Right lobe of liver (tissue), 6 donors: Measurements from ENCODE around the gene IL20RA. TPM values are rescaled to one million over a fixed set of nuclear protein-coding genes. Genes with fewer than 3 reads are reported as not detected.
"Not testable (repeated sequence)": the region's sequence is repeated elsewhere in the genome, so short reads cannot be mapped to it uniquely, and the experiment has no call there.

Source experiments
- ATAC-seq, 4 donors: fragments of 200-7000 bp; cut with Tn5 transposase; one replicate each; pipeline ENCODE4 v1.9.1; 2020; ENCODE audit warnings: mild to moderate bottlenecking in 4 of 4, moderate library complexity in 4 of 4
- DNase-seq, 3 donors: peaks; one replicate each; pipeline ENCODE4 v3.0.0-alpha.2; 2020
- H3K27ac ChIP-seq, 3 donors: fragments of 200-600 bp; one replicate each; pipeline ENCODE4 v1.8.0; 2022
- H3K27me3 ChIP-seq, 2 donors: fragments of 200-600 bp; one replicate each; pipeline ENCODE4 v1.8.0; 2022
- H3K36me3 ChIP-seq, 4 donors: fragments of 200-600 bp; sonication (generic) in 1 of 4; one replicate each; pipeline versions ENCODE4 v1.5.1 to v1.8.0; 2017 to 2022; ENCODE audit warnings: control low read depth in 1 of 4
- H3K4me1 ChIP-seq, 4 donors: fragments of 200-600 bp; sonication (generic) in 1 of 4; one replicate each; pipeline versions ENCODE4 v1.5.1 to v1.8.0; 2017 to 2022; ENCODE audit warnings: control low read depth in 1 of 4
- H3K4me3 ChIP-seq, 3 donors: fragments of 200-600 bp; one replicate each; pipeline ENCODE4 v1.8.0; 2022
- H3K9me3 ChIP-seq, 4 donors: fragments of 200-600 bp; sonication (generic) in 1 of 4; one replicate each; pipeline versions ENCODE4 v1.5.1 to v1.8.0; 2017 to 2022; ENCODE audit warnings: control low read depth in 1 of 4
- CTCF ChIP-seq, 4 donors: fragments of 200-600 bp in 3 of 4; fragments of 450-650 bp in 1 of 4; IDR thresholded peaks; one replicate each; pipeline versions ENCODE4 v1.5.1 to v1.8.0; 2016 to 2022; ENCODE audit warnings: antibody characterized with exemption in 4 of 4, mild to moderate bottlenecking in 2 of 4
- POLR2A ChIP-seq: fragments of 450-650 bp; IDR thresholded peaks from one replicate; pipeline ENCODE4 v1.6.1; 2017; ENCODE audit warnings: antibody characterized with exemption, mild to moderate bottlenecking
- WGBS: methylation state at CpG from one replicate; pipeline ENCODE4 v1.1.6; 2018; ENCODE audit warnings: low coverage, low lambda C conversion rate; ENCODE audit not compliant: insufficient coverage; ENCODE audit errors: missing lambda C conversion rate; 5-methylcytosine and 5-hydroxymethylcytosine counted together
- intact Hi-C, 2 donors: fragments of 100-400 bp; cut with DNase I; formaldehyde crosslinking; loops; one replicate each; pipeline versions ENCODE4 v1.11.2 to v1.14.1; 2022
- total RNA-seq, 6 experiments: library from RNA; depleted of rRNA in 2 of 6; stranded (reverse); fragments of >200 nt in 2 of 6; fragmentation: NEBNext Ultra II Directional in 3 of 6; extraction: Animal tissue kit (Norgen Biotek cat#: 25700) in 3 of 6; gene quantifications; one replicate each; pipeline versions ENCODE4 v1.1.0 to v1.2.4, GENCODE V29; 2016 to 2023
- donor health status: DM: no; HTN: yes; CAD: no.
- donor health status: DM: no; HTN: no; CAD: no.
- donor health status: DM: no; HTN: no; CAD: no.
- donor health status: DM: no; HTN: yes; CAD: no.
- donor health status: DM: no; HTN: yes; CAD: no.

IL20RA gene
- total RNA-seq, 6 experiments from 2014 or later: 0.06 to 0.70 (median 0.12) TPM

DNA sequence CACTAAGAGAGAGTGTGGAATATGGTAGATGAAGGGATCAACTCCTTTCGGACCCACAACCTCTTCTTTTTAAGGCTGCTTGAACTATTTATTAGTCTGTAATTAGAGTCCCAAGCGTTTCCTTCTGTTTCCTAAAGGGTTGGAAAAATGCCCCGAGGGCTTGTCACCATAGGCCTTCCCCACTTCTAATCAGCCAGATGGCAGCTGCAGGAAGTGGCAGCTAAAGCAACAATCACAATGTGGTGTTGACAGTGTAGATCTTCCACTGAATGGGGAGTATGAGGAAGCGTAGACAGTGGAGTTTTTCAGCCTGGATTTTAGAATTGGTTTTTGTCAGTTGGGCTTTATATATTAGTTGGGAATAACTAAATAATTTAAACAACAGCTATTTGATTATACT is 82.1 kb downstream of the IL20RA start:
- DNase-seq (no peak), ATAC-seq (no peak)
- H3K9me3 ChIP-seq: no peaks in the 10 kb centered on the region
- H3K4me3 ChIP-seq: no peak overlapping the region
- no peaks in the 10 kb centered on the region for H3K27me3 ChIP-seq
- no peaks in the 10 kb centered on the region for H3K36me3 ChIP-seq
- TF ChIP-seq POLR2A (no peak), CTCF (IDR thresholded peaks at IDR 0.05) (no peak)
- intact Hi-C loops: no loop called here
- no peak overlapping the region for H3K27ac ChIP-seq
- 45% methylated on average over 4 of the region's 4 CpGs for WGBS
- H3K4me1 ChIP-seq: peaks cover 0 to 4% (median 0%) of the 10 kb centered on the region in 4 donors

DNA sequence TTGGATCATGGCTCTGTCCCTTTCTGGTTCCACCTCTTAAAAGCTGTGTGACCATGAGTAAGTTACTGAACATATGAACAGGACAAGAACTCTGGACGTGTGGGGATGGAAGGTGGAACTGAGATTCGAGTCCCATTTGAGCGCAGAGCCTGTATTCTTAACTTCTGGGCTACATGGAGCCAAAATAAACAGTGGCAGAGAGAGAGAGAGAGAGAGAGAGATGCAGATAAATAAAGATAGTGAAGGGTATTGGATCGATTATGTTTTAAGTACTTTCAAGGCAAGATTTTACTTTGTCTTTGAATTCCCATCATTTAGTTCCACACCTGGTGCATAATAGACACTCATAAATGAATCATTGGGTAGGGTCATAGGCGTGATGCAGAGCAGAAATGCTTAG is 82.9 kb downstream of the IL20RA start:
- no peak for ATAC-seq
- H3K4me3 ChIP-seq: no peak overlapping the region
- no peaks in the 10 kb centered on the region for H3K27me3 ChIP-seq
- peaks cover 0 to 4% (median 0%) of the 10 kb centered on the region in 4 donors for H3K4me1 ChIP-seq
- H3K9me3 ChIP-seq: no peaks in the 10 kb centered on the region
- H3K36me3 ChIP-seq: no peaks in the 10 kb centered on the region
- TF ChIP-seq POLR2A: no peak
- TF ChIP-seq CTCF (IDR thresholded peaks at IDR 0.05): no peak
- intact Hi-C loops: no loop called here
- WGBS: 50% methylated on average over 5 of the region's 5 CpGs
- no peak overlapping the region for H3K27ac ChIP-seq
- no peak for DNase-seq

DNA sequence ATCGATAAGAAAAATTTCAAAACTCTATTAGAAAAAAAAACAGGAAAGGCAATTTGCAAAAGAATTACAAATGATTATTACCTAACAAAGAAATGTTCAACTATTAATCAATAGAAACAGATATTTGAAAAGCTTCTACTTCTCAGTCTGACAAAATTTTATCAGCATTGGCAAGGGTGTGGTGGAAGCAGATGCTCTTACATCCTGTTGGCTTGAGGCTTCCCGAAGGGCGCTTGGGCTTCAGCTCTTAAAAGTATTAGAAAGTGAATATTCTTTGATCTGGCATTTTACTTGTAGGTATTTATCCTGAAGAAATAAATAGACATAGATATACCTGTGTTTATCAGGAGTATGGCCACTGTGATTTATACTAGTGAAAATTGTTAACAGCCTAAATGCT is 84.0 kb downstream of the IL20RA start:
- 72% methylated on average over 3 of the region's 3 CpGs for WGBS
- no peak overlapping the region for H3K4me3 ChIP-seq

DNA sequence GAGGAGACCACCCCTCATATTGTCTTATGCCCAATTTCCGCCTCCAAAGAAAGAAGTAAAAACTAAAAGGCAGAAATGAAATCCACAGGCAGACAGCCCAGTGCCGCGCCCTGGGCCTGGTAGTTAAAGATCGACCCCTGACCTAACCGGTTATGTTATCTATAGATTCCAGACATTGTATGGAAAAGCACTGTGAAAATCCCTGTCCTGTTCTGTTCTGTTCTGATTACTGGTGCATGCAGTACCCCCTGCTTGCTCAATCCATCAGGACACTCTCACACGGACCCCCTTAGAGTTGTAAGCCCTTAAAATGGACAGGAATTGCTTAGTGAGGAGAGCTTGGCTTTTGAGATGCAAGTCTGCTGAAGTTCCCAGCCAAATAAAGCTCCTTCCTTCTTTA is 84.8 kb downstream of the IL20RA start:
- H3K27me3 ChIP-seq, ATAC-seq, H3K4me1 ChIP-seq, H3K27ac ChIP-seq, H3K4me3 ChIP-seq, H3K36me3 ChIP-seq, intact Hi-C loops, H3K9me3 ChIP-seq, DNase-seq: not testable (repeated sequence)
- WGBS: 64% methylated on average over 4 of the region's 6 CpGs

More for the DNA sequence above, 84.0 kb downstream of the IL20RA start:
- DNase-seq (no peak), ATAC-seq (no peak)
- Histone ChIP-seq H3K36me3 (no peaks in the 10 kb centered on the region), H3K9me3 (no peaks in the 10 kb centered on the region), H3K27ac (no peak overlapping the region), H3K27me3 (no peaks in the 10 kb centered on the region), H3K4me1 (peaks cover 0 to 4% (median 0%) of the 10 kb centered on the region in 4 donors)
- intact Hi-C loops: no loop called here
- TF ChIP-seq CTCF (IDR thresholded peaks at IDR 0.05): no peak
- TF ChIP-seq POLR2A: no peak

DNA sequence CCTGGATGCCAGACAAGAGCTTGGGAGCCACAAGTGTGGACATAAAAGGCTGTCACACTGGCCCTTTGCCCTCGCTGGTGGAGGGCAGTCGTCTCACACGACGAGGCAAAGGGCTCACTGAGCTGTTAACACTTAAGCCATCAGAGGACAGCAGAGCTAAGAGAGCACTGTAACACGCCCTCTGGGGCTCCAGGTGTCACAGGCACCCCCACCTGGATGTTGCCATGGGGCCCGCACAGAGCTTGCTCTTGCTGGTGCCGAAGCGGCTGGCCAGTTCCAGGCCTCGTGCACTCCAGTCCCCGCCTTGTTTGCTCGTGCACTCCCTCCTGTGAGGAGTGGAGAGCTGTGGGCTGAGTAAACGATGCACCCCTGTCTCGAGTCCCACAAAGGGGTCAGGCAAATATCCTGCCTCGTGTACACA is 85.3 kb downstream of the IL20RA start:
- WGBS: 37% methylated on average over 14 of the region's 14 CpGs
- Histone ChIP-seq H3K4me1 (peaks cover 0 to 4% (median 0%) of the 10 kb centered on the region in 4 donors), H3K9me3 (no peaks in the 10 kb centered on the region), H3K36me3 (no peaks in the 10 kb centered on the region), H3K27ac (no peak overlapping the region), H3K27me3 (no peaks in the 10 kb centered on the region), H3K4me3 (no peak overlapping the region)
- intact Hi-C loops: no loop called here
- peak; percentile 25 to 54 (median 34) for ATAC-seq
- DNase-seq: peak in 1 of 3 donors; percentile 17
- TF ChIP-seq CTCF (IDR thresholded peaks at IDR 0.05) (no peak), POLR2A (no peak)
